Natural killer cell (primary cell): Measurements from ENCODE around the gene PTTG1IP2. TPM values are rescaled to one million over a fixed set of nuclear protein-coding genes. Genes with fewer than 3 reads are reported as not detected.

ENCODE experiments used
- ATAC-seq, 3 donors: fragments of 150-1000 bp in 2 of 3; fragments of 200-7000 bp in 1 of 3; cut with Tn5 transposase; 1 replicate in 1 of 3; 2 replicates in 2 of 3; pipeline ENCODE4 v1.10.0; 2021; ENCODE audit warnings: mild to moderate bottlenecking in 2 of 3, moderate library complexity in 2 of 3
- DNase-seq, 2 donors: peaks; one replicate each; pipeline versions ENCODE4 v3.0.0 to v3.0.0-alpha.2; 2013 to 2021; ENCODE audit warnings: mixed read lengths in 1 of 2
- H3K27ac ChIP-seq: one replicate; pipeline ENCODE4 v1.5.1; 2013; ENCODE audit warnings: mild to moderate bottlenecking, low read length
- H3K27me3 ChIP-seq: one replicate; pipeline ENCODE4 v1.6.1; 2013; ENCODE audit warnings: low read length; ENCODE audit not compliant: control insufficient read depth, insufficient read depth
- H3K36me3 ChIP-seq: one replicate; pipeline ENCODE4 v1.6.1; 2013; ENCODE audit warnings: low read length; ENCODE audit not compliant: control insufficient read depth, insufficient read depth
- H3K4me1 ChIP-seq: one replicate; pipeline ENCODE4 v1.6.1; 2013; ENCODE audit warnings: low read length; ENCODE audit not compliant: control insufficient read depth, insufficient read depth
- H3K4me3 ChIP-seq: one replicate; pipeline ENCODE4 v1.5.1; 2013; ENCODE audit warnings: low read length
- H3K9me3 ChIP-seq: one replicate; pipeline ENCODE4 v1.6.1; 2013; ENCODE audit warnings: low read length; ENCODE audit not compliant: control insufficient read depth, insufficient read depth
- H3K27ac Mint-ChIP-seq, 2 donors: one replicate each; pipeline ENCODE4 v1.8.0; 2022; ENCODE audit warnings: mild to moderate bottlenecking in 2 of 2, mixed read lengths in 2 of 2, moderate library complexity in 1 of 2
- H3K27me3 Mint-ChIP-seq, 2 donors: one replicate each; pipeline ENCODE4 v1.8.0; 2022; ENCODE audit warnings: low read depth in 2 of 2, mixed read lengths in 2 of 2
- H3K36me3 Mint-ChIP-seq: one replicate; pipeline ENCODE4 v1.8.0; 2022; ENCODE audit warnings: mixed read lengths
- H3K4me1 Mint-ChIP-seq, 2 donors: one replicate each; pipeline ENCODE4 v1.8.0; 2022; ENCODE audit warnings: mixed read lengths in 2 of 2
- H3K4me3 Mint-ChIP-seq: one replicate; pipeline ENCODE4 v1.8.0; 2022; ENCODE audit warnings: mild to moderate bottlenecking, moderate library complexity, mixed read lengths
- H3K9me3 Mint-ChIP-seq, 2 donors: one replicate each; pipeline ENCODE4 v1.8.0; 2022; ENCODE audit warnings: mixed read lengths in 2 of 2
- CTCF ChIP-seq: fragments of 200-600 bp; IDR thresholded peaks from one replicate; pipeline ENCODE4 v1.8.0; 2022; ENCODE audit warnings: antibody characterized with exemption
- WGBS: methylation state at CpG from one replicate; pipeline ENCODE4 v1.1.7; 2013; ENCODE audit warnings: missing lambda C conversion rate; ENCODE audit not compliant: insufficient coverage; 5-methylcytosine and 5-hydroxymethylcytosine counted together
- intact Hi-C: fragments of 100-400 bp; cut with micrococcal nuclease; formaldehyde crosslinking; loops from one replicate; pipeline ENCODE4 v1.14.2; 2022
- total RNA-seq, 4 donors: library from RNA; stranded (reverse); fragments of 120-200 nt in 1 of 4; gene quantifications; one replicate each; pipeline versions ENCODE4 v1.2.3 to v1.2.4, GENCODE V29; 2013 to 2022

Gene PTTG1IP2
- total RNA-seq, 3 donors from 2014 or later (not counting 1 experiment from before 2014, with no cell fraction given), result not detected

DNA sequence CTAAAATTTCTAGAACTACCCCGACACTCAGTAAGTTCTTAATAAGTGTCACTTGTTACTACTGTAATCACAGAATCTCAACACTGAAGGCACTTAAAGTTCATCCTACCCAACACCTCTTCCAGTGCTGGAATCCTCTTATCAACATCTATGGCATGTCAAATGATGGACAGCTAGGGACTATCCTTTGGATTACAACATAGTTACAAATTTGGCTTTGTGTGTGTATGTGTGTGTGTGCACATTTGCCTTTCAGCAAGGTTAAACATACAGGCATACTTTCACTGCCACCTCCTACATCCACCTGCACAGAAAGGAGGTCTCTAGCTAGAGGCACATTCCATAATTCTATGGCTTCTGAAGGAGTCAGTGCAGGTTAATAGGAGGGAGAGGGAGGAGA is 25.8 kb downstream of the PTTG1IP2 start:
- Histone ChIP-seq H3K36me3 (no peaks in the 10 kb centered on the region), H3K27me3 (no peaks in the 10 kb centered on the region), H3K27ac (no peak overlapping the region), H3K4me3 (no peak overlapping the region), H3K9me3 (no peaks in the 10 kb centered on the region), H3K4me1 (no peaks in the 10 kb centered on the region)
- ATAC-seq (no peak), DNase-seq (no peak)
- no peak overlapping the region for H3K27ac Mint-ChIP-seq
- peaks cover 0 to under 1% of the 10 kb centered on the region in 2 donors for H3K27me3 Mint-ChIP-seq
- 80% methylated on average over 1 of the region's 1 CpG for WGBS
- H3K36me3 Mint-ChIP-seq, result no peaks in the 10 kb centered on the region
- H3K4me1 Mint-ChIP-seq, result no peaks in the 10 kb centered on the region
- H3K4me3 Mint-ChIP-seq, result no peak overlapping the region
- no peaks in the 10 kb centered on the region for H3K9me3 Mint-ChIP-seq
- no peak for TF ChIP-seq CTCF
- intact Hi-C loops, result no loop called here

DNA sequence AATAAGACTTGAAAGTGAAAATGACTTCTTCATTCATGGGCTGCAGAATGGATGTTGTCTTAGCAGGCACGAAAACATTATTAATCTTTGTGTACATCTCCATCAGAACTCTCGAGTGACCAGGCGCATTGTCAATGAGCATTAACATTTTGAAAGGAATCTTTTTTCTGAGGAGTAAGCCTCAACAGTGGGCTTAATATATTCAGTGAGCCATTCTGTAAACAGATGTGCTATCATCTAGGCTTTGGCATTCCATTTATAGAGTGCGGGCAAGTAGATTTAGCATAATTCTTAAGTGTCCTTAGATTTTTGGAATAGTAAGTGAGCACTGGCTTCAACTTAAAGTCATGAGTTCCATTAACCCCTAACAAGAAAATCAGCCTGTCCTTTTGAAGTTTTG is 33.1 kb downstream of the PTTG1IP2 start:
- ATAC-seq (no peak), DNase-seq (no peak)
- no peaks in the 10 kb centered on the region for H3K27me3 ChIP-seq
- H3K4me1 ChIP-seq, result no peaks in the 10 kb centered on the region
- no peak for TF ChIP-seq CTCF
- H3K4me3 ChIP-seq, result no peak overlapping the region
- no peaks in the 10 kb centered on the region for H3K4me1 Mint-ChIP-seq
- H3K27me3 Mint-ChIP-seq, result no peaks in the 10 kb centered on the region
- no peaks in the 10 kb centered on the region for H3K36me3 Mint-ChIP-seq
- 96% methylated on average over 4 of the region's 4 CpGs for WGBS
- H3K9me3 ChIP-seq, result no peaks in the 10 kb centered on the region
- intact Hi-C loops, result no loop called here
- H3K27ac ChIP-seq, result no peak overlapping the region
- H3K27ac Mint-ChIP-seq, result no peak overlapping the region
- H3K9me3 Mint-ChIP-seq, result no peaks in the 10 kb centered on the region
- H3K4me3 Mint-ChIP-seq, result no peak overlapping the region
- no peaks in the 10 kb centered on the region for H3K36me3 ChIP-seq

DNA sequence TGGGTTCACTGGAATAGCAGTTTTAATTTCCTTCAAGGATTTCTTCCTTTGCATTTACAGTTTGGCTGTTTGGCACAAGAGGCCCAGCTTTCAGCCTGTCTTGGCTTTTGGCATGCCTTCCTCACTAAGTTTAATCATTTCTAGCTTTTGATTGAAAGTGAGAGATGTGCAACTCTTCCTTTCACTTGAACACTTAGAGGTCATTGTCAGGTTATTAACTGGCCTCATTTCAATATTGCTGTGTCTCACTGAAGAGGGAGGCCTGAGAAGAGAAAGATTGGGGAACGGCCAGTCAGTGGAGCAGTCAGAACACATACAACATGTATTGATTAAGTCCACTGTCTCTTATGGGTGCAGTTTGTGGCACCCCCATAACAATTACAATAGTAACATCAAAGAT is 33.9 kb downstream of the PTTG1IP2 start:
- TF ChIP-seq CTCF, result no peak
- Histone ChIP-seq H3K4me1 (no peaks in the 10 kb centered on the region), H3K4me3 (no peak overlapping the region), H3K36me3 (no peaks in the 10 kb centered on the region), H3K27ac (no peak overlapping the region), H3K27me3 (no peaks in the 10 kb centered on the region), H3K9me3 (no peaks in the 10 kb centered on the region)
- no peaks in the 10 kb centered on the region for H3K4me1 Mint-ChIP-seq
- no peak for ATAC-seq
- DNase-seq, result no peak
- H3K36me3 Mint-ChIP-seq, result no peaks in the 10 kb centered on the region
- H3K27me3 Mint-ChIP-seq, result no peaks in the 10 kb centered on the region
- H3K9me3 Mint-ChIP-seq, result no peaks in the 10 kb centered on the region
- H3K4me3 Mint-ChIP-seq, result no peak overlapping the region
- intact Hi-C loops, result no loop called here
- WGBS, result no CpG with 5 or more reads among the region's 1 CpG
- H3K27ac Mint-ChIP-seq, result no peak overlapping the region

DNA sequence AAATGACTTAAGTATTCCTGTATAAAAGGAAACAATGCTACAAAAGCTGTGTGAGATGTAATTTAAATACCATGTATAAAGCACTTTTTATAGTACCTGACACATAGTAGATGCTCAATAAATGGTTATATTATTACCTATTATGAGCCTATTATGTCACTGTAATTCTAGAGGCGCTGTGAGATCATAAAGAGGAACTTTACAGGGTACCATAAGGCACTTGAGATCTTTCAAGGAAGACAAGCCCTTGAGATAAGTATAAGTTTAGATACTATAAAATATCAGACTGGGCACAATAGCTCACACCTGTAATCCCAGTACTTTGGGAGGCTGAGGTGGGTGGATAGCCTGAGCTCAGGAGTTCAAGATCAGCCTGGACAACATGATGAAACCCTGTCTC is 38.3 kb downstream of the PTTG1IP2 start:
- no peaks in the 10 kb centered on the region for H3K9me3 ChIP-seq
- intact Hi-C loops, result no loop called here
- no peak for TF ChIP-seq CTCF
- H3K36me3 ChIP-seq, result no peaks in the 10 kb centered on the region
- Mint-ChIP-seq H3K9me3 (peaks cover 0 to 3% of the 10 kb centered on the region in 2 donors), H3K4me3 (no peak overlapping the region), H3K36me3 (no peaks in the 10 kb centered on the region), H3K27ac (no peak overlapping the region), H3K4me1 (no peaks in the 10 kb centered on the region), H3K27me3 (peaks cover 0 to 2% of the 10 kb centered on the region in 2 donors)
- H3K27ac ChIP-seq, result no peak overlapping the region
- H3K4me1 ChIP-seq, result no peaks in the 10 kb centered on the region
- no peaks in the 10 kb centered on the region for H3K27me3 ChIP-seq
- DNase-seq (no peak), ATAC-seq (no peak)
- no CpG with 5 or more reads among the region's 1 CpG for WGBS
- H3K4me3 ChIP-seq, result no peak overlapping the region
